Ascending aorta (tissue), 2 donors: Measurements from ENCODE around the gene NOL9. TPM values are rescaled to one million over a fixed set of nuclear protein-coding genes. Genes with fewer than 3 reads are reported as not detected.

Experiments
- DNase-seq, 2 donors: peaks; one replicate each; pipeline ENCODE4 v3.0.0-alpha.2; 2019; ENCODE audit warnings: low spot score in 2 of 2
- H3K27ac ChIP-seq, 2 donors: fragments of 200-600 bp; sonication (generic); one replicate each; pipeline ENCODE4 v1.5.1; 2016 to 2017; ENCODE audit warnings: mild to moderate bottlenecking in 1 of 2
- H3K27me3 ChIP-seq: fragments of 200-600 bp; sonication (generic); one replicate; pipeline ENCODE4 v1.5.1; 2017
- H3K36me3 ChIP-seq, 2 donors: fragments of 200-600 bp; sonication (generic); one replicate each; pipeline ENCODE4 v1.5.1; 2016
- H3K4me1 ChIP-seq, 2 donors: fragments of 200-600 bp; sonication (generic); one replicate each; pipeline ENCODE4 v1.5.1; 2016 to 2017; ENCODE audit warnings: mild to moderate bottlenecking in 1 of 2
- H3K4me3 ChIP-seq, 2 donors: fragments of 200-600 bp; sonication (generic); one replicate each; pipeline ENCODE4 v1.5.1; 2016 to 2017; ENCODE audit warnings: mild to moderate bottlenecking in 1 of 2
- H3K9me3 ChIP-seq, 2 donors: fragments of 200-600 bp; sonication (generic); one replicate each; pipeline ENCODE4 v1.5.1; 2016
- intact Hi-C: fragments of 100-400 bp; cut with DNase I; formaldehyde crosslinking; loops from one replicate; pipeline ENCODE4 v1.15.1; 2023
- total RNA-seq: library from RNA; depleted of rRNA; stranded (reverse); fragments of >200 nt; gene quantifications from one replicate; pipeline ENCODE4 v1.1.0, GENCODE V29; 2016
- TF ChIP-seq, protein P1 (sequence below), 3 experiments: fragments of 200-600 bp in 2 of 3; fragments of 450-650 bp in 1 of 3; sonication (generic) in 2 of 3; IDR thresholded peaks; one replicate each; pipeline ENCODE4 v1.5.1; 2016 to 2019; ENCODE audit warnings: antibody characterized with exemption in 3 of 3, mild to moderate bottlenecking in 1 of 3, moderate library complexity in 1 of 3

The NOL9 gene
- total RNA-seq, 1 donor from 2014 or later = 31.0 TPM

DNA sequence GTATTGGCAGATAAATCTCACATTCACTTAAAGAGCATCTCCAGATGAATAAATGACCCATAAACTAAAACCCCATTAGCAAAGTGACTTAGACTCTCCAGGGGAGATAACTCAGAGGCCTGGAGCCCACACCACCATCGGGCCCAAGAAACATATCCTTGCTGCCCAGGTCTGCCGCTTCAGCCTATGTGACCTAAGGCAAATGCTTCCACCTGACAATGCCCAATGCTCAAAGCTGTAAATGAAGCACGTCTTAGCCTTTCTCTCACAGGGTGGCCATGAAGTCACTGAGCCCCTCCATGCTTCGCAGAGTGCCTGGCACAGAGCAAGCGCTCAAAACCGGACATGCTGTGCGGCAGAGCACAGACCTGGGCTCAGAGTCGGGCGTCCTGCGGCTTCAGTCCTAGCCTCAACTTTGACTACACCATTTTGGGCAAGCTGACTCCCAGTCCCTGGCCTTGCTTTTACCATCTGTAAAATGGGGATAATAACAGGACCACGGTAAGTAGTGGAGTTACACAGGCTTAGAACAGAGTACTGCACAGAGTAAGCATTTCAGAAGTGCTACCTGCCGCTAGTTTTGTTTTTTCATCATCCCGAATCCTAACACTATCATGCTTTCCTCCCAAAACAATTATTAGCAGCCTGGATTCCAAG is 23.7 kb downstream of the NOL9 start:
- no peak for DNase-seq
- intact Hi-C loops = no loop called here
- Histone ChIP-seq H3K4me1 (no peaks in the 10 kb centered on the region), H3K27me3 (no peaks in the 10 kb centered on the region), H3K4me3 (no peak overlapping the region), H3K9me3 (no peaks in the 10 kb centered on the region), H3K27ac (no peak overlapping the region), H3K36me3 (peaks cover 69 to 79% of the 10 kb centered on the region in 2 donors)
- TF ChIP-seq, protein P1, sequence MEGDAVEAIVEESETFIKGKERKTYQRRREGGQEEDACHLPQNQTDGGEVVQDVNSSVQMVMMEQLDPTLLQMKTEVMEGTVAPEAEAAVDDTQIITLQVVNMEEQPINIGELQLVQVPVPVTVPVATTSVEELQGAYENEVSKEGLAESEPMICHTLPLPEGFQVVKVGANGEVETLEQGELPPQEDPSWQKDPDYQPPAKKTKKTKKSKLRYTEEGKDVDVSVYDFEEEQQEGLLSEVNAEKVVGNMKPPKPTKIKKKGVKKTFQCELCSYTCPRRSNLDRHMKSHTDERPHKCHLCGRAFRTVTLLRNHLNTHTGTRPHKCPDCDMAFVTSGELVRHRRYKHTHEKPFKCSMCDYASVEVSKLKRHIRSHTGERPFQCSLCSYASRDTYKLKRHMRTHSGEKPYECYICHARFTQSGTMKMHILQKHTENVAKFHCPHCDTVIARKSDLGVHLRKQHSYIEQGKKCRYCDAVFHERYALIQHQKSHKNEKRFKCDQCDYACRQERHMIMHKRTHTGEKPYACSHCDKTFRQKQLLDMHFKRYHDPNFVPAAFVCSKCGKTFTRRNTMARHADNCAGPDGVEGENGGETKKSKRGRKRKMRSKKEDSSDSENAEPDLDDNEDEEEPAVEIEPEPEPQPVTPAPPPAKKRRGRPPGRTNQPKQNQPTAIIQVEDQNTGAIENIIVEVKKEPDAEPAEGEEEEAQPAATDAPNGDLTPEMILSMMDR (IDR thresholded peaks at IDR 0.05) = no peak

DNA sequence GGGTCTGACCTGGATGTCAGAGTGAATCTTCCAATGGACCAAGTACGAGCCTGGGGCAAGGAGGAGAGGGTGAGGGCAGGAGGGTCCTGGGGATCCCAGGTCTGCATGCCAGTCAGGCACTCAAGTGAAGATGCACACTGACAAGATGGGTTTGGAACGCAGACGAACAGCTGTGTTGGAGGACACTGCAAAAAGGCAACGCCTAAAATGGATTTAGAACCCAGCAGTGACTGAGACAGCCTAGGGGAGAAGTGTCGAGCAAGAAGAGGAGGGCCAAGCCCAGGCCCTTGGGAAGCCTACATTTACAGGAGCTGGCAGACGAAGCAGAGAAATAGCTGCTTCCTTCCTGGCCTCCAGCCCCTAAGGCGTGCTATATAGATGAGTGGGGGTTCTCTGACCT is 25.8 kb downstream of the NOL9 start:
- DNase-seq = no peak
- Histone ChIP-seq H3K36me3 (peaks cover 67 to 87% of the 10 kb centered on the region in 2 donors), H3K27me3 (no peaks in the 10 kb centered on the region), H3K4me3 (no peak overlapping the region), H3K27ac (no peak overlapping the region), H3K9me3 (no peaks in the 10 kb centered on the region), H3K4me1 (no peaks in the 10 kb centered on the region)
- TF ChIP-seq, protein P1 (IDR thresholded peaks at IDR 0.05) = no peak
- intact Hi-C loops = no loop called here

DNA sequence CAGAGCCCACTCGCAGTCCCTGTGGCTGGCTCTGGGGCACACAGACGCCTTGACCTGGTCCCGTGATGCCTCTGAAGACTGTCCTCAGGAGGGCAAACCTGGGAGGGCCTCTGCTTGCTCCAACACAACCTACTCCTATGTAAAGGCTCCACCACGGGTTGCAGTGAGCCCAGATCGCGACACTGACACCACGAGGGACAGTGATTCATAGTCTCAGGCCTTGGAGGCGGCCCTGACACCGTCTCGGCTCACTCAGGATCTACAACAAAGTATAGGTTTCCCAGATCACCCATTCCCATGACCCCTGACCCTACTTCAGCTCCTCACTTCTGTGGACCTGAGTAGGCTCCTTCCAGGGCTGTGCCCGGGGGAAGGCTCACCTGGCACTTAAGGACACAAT is 28.0 kb downstream of the NOL9 start:
- DNase-seq = no peak
- no peaks in the 10 kb centered on the region for H3K27me3 ChIP-seq
- H3K4me1 ChIP-seq = no peaks in the 10 kb centered on the region
- H3K4me3 ChIP-seq = no peak overlapping the region
- no peak overlapping the region for H3K27ac ChIP-seq
- H3K36me3 ChIP-seq = peaks cover 48 to 65% of the 10 kb centered on the region in 2 donors
- H3K9me3 ChIP-seq = no peaks in the 10 kb centered on the region
- intact Hi-C loops = no loop called here
- TF ChIP-seq, protein P1 (IDR thresholded peaks at IDR 0.05) = no peak

- intact Hi-C loops = loop anchor here (1.0 kb wide), 1 partner anchor 37 kb away; no protein-coding TSS in a partner anchor
- peaks cover 26 to 38% of the 10 kb centered on the region in 2 donors for H3K36me3 ChIP-seq
- H3K9me3 ChIP-seq = no peaks in the 10 kb centered on the region
- peaks cover 5 to 10% of the 10 kb centered on the region in 2 donors for H3K4me1 ChIP-seq
- TF ChIP-seq, protein P1 (IDR thresholded peaks at IDR 0.05) = peak in 2 of 3 experiments; percentile 12 to 52
- H3K4me3 ChIP-seq = no peak overlapping the region
- no peak overlapping the region for H3K27ac ChIP-seq
- H3K27me3 ChIP-seq = no peaks in the 10 kb centered on the region
- DNase-seq = no peak
Observed at GRCh38 chr1:6523566-6523965, 30.7 kb downstream of the NOL9 start.

DNA sequence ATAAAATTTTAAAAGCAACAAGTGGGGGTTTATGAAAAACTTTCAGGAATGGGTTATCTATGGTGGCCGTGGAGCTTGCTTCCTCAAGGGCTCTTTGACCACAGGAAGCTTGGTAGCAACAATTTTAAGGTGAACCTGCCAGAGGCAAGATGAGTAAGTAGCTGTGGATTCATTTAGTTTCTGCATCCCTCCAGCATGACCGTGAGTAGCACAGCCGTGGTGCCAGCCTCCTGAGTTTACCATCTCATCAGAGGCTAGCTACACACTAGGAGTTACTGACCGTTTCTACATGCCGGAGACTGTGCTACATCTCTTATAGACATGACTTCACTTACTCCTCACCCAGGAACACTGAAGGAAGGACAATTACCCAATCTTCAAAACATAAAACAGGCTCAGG is 32.8 kb downstream of the NOL9 start:
- DNase-seq = no peak
- TF ChIP-seq, protein P1 (IDR thresholded peaks at IDR 0.05) = no peak
- intact Hi-C loops = no loop called here

More for the DNA sequence above, 32.8 kb downstream of the NOL9 start:
- H3K27ac ChIP-seq = no peak overlapping the region
- no peaks in the 10 kb centered on the region for H3K9me3 ChIP-seq
- no peaks in the 10 kb centered on the region for H3K27me3 ChIP-seq
- H3K4me1 ChIP-seq = peaks cover 5 to 10% of the 10 kb centered on the region in 2 donors
- H3K4me3 ChIP-seq = no peak overlapping the region
- H3K36me3 ChIP-seq = peaks cover 13 to 21% of the 10 kb centered on the region in 2 donors
